Measurements from ENCODE around the gene HSF4.

DNA sequence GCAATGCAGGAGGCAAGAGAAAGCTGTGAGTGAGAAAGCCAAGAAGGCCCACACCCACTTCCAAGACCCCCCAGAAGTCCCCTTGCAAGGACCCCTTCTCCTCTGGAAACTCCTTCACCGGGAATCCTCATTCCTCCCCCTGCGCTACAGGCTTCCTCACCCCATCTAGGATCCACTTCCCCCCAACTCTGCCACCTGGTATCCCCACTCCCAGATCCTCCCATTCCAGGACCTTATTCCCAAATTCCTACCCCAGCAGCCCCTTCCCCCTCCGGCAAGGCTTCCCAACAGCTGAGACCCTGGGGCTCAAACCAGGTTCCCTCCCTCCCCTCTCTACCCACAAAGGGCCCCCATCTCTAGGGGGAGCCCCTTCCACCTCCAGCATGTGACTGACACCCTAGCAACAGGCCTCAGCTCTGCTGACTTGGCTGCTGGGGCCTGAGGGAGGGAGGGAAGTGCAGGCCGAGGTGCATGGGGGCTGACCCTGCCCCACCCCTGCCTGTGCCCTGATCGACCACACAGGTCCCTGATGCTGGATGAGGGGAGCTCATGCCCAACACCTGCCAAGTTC lies 2.1 kb downstream of the HSF4 start:
- TF ChIP-seq, protein P1, sequence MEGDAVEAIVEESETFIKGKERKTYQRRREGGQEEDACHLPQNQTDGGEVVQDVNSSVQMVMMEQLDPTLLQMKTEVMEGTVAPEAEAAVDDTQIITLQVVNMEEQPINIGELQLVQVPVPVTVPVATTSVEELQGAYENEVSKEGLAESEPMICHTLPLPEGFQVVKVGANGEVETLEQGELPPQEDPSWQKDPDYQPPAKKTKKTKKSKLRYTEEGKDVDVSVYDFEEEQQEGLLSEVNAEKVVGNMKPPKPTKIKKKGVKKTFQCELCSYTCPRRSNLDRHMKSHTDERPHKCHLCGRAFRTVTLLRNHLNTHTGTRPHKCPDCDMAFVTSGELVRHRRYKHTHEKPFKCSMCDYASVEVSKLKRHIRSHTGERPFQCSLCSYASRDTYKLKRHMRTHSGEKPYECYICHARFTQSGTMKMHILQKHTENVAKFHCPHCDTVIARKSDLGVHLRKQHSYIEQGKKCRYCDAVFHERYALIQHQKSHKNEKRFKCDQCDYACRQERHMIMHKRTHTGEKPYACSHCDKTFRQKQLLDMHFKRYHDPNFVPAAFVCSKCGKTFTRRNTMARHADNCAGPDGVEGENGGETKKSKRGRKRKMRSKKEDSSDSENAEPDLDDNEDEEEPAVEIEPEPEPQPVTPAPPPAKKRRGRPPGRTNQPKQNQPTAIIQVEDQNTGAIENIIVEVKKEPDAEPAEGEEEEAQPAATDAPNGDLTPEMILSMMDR (IDR thresholded peaks at IDR 0.05) = no peak
- TF ChIP-seq ZNF302 (CRISPR knock-in tag; IDR thresholded peaks at IDR 0.05) (no peak), POLR2A (IDR thresholded peaks at IDR 0.05; ENCODE audit: low read length) (no peak), KDM1A (IDR thresholded peaks at IDR 0.05; ENCODE audit: low read depth) (no peak), CHD4 (IDR thresholded peaks at IDR 0.05; ENCODE audit: borderline replicate concordance) (no peak), ZFP36 (IDR thresholded peaks at IDR 0.05; ENCODE audit: borderline replicate concordance, partially characterized antibody) (no peak)
- TF ChIP-seq, protein P2, sequence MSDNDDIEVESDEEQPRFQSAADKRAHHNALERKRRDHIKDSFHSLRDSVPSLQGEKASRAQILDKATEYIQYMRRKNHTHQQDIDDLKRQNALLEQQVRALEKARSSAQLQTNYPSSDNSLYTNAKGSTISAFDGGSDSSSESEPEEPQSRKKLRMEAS (IDR thresholded peaks at IDR 0.05) = no peak
